ENCODE data around the gene FAM72C.
"Not testable (repeated sequence)": the region's sequence is repeated elsewhere in the genome, so short reads cannot be mapped to it uniquely, and the experiment has no call there.

FAM72C gene
- 0 to 0.25 (median 0) reads per million in 3 experiments for total RNA-seq

DNA sequence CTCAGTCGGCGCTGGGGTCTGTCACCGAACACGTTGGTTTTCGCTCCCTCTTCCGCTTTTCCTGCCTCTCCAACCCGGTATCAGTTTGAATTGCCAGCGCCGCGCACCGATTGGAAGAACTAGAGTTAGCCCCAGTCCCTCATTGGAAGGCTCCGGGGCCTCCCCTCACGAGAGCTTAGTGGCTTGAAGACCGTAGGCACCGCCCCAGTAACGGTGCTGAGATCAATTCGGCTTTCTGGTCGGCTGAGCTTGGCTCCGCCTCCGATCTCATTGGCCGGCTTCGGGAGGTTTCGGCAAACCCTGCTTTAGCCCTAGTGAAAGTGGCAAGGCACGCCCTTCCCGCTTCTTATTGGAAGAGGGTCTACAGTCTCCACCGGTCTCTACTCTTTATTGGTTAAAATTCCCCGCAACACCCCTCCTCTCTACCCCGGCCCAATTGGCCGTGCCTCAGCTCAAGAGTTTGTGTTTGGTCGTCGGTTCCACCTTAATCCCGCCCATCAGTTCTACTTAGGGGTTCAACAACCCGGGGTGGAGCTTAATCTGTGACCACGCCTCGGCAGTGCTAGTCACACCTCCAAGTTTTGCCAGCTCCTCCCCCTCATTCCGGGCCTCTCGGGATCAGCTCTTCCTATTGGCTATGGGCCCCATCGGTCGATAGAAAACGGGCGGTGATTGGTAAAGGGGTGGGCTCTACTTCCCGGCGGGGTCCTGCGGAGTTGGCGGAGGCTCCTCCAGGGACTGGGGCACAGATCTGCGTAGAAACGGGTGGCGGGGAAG lies at the start of gene FAM72C:
Gene FAM72C, minus strand, starts transcription at position 63 of the 777 bp plus-strand sequence. CDS start 845 bp downstream, outside the sequence.
- DNase-seq, result not testable (repeated sequence)

DNA sequence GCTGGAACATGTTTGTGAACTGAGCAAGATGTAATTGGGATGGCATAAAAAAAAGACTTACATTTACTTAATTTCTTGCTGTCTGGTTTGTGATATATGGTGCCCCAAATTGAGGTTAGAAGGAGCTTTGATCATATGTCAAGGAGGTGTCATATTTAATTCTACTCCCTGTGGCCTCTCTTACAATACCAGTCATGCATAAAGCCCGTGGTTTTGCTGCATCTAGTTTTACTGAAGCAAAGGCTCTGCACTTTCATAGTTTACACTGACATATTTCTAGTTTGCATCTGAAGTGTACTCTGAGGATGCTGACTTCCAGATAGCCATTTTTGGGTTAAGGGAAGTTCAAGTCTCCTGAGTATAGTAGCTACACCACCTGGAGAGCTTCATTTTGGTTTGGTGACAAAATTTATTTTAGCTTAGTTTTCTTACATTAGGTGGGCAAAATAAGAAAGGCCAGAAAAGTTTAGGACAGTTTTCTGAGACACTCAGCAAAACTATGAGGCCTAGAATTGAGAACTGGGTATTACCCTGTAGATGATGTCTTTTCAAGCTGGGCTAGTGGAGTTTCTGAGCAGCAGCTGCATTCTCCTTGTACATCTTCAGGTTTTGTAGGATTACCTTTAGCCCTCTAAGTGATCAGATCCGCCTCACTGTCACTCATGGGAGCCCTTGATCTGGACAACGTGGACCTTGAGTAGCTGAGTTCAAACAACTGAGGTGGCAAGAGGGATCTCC lies 48.4 kb upstream of the FAM72C start:
- not testable (repeated sequence) for DNase-seq

DNA sequence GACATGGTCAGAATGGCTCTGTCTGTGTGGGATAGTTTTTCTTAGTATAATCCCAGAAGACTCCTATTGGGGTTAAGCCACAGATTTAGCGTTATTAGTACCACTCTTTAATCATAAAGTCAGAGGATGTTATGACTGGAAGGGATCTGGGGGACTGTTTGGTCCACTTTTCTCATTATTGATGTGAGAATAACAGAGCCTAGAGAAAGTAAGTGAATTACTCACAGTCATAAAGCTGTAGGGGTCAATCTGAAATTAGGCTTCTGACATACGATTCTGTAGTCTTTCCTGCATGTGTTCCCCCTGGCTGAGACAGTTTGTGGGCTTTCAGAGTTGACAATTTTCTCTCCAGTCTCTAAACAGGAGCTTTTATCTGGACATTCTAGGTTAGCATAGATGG lies 47.3 kb upstream of the FAM72C start:
- DNase-seq, result not testable (repeated sequence)

DNA sequence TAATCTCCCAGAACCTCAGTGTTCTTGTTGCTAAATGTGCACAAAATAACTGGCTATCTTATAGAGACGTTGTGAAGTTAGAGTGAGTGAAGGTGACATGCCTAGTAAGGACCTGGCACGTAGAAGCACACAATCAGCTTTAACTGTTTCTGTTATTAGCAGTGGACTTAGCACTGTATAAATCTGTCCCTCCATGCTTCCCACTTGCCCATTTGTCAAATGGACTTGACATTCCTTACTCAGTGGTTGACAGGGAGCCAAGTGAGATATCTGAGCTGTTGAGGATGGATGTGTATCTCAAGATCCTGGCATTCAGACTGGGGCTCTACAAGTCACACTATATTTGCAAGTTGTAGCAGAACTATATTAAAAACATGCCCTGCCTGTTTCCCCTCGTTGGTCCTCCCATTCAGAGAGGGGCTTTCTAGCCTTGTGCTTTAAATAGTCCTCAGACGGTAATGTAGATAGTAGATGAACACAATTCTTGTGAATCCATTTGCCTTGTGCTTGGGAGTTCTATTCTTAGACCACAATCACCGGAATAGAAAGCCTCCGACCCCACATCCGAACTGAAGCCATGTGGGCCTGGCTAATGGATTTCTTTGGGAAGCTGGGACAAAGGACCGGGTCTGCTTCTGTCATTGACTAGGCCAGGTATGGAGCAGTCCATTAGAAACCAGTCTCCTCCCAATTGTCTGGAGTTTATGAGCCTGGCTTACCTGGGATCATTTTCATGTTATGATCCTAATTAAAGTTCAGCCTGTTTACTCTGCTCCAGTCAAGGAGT lies 43.6 kb upstream of the FAM72C start:
- not testable (repeated sequence) for DNase-seq

DNA sequence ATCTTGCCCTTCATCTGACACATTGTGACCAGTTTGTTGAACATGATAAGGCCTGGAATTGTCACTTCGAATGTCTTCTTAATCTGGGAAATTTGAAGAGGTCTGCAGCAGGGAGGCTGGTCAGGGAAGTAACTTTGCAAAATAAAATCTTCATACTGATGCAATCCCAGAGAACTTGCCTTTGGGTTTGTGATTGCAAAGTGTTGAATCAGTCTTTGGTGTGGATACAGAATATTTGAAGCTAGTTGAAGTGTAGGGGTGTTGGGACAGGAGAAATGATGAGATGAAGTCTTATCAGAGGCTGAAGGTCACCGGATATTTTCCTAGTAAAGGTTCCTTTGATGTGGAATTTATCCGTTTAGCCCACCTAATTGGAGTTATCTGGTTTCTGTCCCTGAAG lies 42.7 kb upstream of the FAM72C start:
- DNase-seq, result not testable (repeated sequence)

DNA sequence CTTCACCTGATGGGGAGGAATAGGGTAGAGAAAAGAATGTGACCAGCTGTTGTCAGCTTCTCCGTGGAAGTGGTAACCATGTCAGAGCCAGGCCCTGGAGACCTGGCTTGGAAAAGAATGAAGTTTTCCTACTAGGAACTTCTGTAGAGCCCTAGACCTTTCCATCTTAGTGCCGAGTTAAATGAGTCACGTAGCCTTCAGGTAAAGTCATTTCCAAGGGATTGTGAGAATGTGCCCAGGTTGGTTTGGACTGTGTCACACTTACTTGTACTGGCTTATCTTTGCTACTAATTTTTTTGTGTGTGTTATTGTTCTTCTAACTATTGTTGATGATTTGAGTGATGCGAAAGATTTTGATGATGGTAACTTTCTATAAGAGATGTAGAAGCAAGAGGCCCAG lies 42.3 kb upstream of the FAM72C start:
- not testable (repeated sequence) for DNase-seq

DNA sequence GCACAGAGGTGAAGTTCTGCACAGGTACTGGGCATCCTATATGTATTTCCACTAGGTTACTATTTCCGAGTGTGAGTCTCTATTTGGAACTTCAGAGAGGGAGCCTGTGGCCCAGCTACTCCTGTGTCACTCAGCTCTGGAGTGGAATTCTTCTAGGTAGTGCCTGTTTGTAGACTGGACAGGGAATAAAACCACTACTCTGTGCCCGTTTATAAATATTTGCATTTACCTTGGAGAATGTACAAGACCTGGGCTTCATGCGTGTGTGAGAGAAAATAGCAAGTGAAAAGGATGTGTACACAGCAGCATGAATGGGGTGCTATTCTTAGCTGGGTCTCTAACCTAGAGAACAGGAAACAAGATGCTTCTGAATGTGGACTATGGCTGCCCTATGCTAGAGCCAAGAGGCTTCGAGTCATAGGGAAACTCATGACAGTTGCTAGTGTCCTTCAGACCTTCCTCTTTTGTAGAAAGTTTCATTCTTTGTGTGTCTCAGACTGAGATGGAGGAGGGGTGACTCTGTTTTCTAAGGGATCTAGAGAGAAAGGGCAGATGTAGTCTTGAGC lies 40.5 kb upstream of the FAM72C start:
- DNase-seq, result not testable (repeated sequence)

DNA sequence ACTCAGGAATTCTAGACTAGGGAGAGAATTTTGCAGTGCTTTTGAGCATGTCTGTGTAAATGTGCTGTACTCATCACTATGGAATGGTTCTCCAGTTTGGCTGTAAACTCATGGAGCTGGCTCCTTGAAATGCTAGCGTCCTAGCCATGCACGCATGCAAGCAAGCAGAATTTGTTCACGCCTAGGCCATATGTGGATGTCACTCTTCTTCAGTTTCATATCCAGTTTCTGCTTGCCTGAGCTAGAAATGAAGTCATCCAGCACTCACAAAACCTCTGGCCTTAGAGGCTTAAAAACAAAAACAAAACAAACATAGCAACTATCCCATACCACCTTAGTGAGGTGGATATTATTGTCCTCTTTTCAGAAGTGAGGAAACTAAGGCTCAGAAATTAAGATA lies 37.6 kb upstream of the FAM72C start:
- not testable (repeated sequence) for DNase-seq

DNA sequence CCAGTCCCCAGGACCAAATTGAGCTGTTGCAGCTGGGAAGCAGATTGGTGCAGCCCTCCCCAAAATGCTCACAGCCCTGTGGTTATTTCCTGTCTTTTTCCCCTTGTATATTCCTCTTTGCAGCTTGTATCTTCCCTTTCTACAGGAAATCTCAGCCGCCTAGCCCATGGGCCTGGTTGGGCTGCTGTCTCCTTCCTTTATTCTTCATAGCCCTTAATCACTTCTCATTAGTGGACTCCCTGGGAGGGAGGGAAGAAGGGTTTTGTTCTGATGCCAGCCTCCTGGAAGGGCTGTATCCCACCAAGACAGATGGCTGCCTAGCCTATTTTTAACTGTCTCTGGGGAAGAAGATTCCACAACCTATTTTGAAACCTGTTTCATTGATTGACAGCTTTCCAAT lies 32.5 kb upstream of the FAM72C start:
- DNase-seq, result not testable (repeated sequence)

DNA sequence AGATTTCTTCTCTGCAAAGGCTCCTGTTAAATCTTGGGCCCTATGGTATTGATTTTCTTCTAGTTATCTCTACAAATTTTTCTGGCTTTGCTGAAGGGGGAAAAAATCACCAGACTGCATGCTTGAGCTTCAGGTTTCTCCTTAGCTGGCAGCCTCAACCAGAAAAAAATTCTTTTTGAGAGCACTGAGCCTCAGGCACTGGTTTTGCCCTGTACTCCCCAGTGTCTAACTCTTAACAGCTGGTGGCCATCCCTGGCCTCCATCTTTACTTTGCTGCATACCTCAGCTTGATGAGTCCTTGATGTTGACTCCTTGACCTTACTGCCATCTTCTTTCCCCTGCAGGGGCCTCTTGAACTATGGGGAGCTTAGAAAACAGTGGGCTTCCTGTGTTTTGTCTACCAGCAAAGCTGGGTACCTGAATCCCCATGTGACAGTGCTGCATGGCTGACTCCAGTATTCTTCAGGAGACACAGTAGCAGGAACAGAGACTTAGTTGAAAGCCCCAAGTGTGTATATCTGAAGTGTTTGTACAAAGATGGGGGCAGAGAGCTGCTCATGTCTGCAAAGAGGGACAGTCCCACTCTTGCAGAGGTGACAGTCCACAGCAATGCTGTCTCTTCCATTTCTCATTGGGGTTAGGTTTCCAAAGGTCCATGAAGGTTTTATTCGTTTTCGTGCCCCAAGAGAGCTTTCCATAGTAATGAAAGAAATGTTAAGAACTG lies 31.7 kb upstream of the FAM72C start:
- DNase-seq, result not testable (repeated sequence)

DNA sequence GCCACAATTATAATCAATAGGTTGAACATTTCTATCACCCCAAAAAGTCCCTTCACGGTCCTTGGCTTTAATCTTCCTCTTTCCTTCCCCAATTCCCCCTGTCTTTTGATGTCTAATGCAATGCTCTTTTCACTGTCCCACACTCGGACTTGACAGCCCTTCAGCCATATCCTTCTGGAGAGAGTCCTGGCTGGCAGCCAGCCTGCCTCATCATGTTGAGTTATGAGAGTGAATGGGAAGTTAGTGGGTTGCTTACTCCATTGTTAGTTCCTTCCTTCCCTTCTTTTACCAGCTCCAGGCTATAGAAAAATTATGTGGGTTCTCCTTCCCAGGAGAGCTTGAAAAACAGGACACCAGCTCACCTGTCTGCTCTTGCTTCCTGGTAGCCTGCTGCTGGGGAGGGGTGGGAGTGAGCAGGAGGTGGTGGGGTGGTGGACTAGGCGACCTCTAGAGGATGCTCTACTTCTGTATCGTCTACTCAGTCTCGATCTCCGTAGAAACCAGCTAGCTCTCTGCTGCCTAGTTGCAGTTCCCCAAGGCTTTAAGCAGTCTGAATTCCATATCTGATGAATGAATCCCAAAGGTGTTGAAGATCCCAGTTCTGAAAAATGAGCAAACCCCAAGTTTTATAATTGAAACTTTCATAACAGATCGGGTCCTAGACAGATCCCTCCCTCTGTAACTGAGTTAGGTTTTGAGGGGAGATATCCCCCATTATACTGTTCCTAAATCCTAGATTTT lies 30.5 kb upstream of the FAM72C start:
- DNase-seq, result not testable (repeated sequence)

DNA sequence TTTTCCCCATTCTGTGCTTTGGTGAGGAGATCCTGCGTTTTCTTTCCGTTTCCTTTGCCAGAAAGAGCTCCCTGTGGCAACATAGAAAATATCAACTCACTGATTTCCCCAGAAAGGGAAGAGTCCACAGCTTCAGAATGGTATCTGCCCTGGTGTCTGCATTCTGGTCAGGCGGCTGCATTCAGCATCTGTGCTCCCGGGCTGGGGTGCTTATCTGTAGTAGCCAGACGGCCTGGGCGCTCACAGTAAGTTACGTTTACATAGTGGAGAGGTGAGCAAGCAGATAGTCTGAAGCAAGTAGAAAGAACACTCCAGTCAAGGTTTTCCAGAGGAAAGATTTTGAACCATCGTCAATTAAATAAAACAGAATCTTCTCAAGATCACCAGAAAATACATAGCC lies 29.3 kb upstream of the FAM72C start:
- DNase-seq, result not testable (repeated sequence)

DNA sequence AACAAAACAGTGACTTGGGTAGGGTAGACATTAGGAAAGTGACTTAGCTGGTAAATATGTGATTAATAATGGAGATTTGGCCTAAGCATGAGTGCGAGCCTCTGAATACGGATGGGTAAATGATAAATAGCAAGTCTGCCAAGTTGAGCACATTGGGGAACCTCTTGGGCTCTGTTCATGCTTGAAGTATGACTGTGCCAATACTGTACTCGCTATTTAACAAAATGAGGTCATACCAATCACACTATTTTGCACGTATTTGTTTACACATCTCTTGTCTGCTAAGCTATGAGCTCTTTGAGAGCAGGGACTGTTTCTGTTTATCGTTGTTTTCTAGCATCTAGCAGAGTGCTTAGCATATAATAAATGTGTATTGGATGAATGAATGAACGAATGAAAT lies 24.2 kb upstream of the FAM72C start:
- DNase-seq, result not testable (repeated sequence)

DNA sequence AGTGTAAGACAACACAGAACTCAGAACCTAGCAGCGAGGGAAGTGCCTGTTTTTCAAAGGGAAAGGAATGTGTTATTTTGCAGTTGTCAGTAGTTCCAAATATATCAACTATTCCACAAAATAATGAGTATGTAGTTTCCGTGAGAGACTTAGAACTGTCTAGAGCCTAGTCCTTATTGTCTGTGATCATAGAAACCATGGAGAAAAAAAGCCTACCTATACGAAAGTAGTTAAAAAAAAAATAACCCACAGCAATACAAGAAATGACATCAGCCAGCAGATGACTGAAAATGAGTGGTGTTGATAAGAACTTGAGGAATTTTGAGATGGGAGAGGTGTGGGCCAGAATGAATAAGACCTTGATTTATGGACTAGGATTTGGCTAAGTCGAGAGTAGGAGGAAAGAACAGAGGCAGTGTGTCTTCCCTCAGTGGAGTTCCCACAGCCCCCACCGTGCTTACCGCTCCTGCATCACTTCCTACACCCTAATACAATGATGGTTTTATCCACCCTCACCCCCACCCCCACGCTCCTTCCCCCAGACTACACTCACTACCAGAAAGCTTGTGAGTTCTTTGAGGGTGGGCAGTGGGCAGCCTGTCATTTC lies 21.6 kb upstream of the FAM72C start:
- not testable (repeated sequence) for DNase-seq

DNA sequence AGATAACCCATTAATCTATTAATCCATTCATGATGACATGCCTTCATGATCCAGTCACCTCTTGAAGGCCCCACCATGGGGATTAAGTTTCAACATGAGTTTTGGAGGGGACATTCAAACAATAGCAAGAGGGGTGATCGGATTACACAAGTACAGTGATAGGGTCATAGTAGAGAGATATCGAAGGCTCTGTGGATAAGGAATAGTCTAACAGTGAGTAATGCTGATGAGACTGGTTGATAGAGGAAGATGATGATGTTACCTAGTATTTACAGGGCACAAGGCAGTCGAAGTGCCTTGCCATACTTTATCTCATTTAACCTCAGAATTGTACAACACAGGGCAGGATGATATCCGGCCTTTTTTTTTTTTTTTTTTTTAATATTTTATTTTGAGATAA lies 18.9 kb upstream of the FAM72C start:
- not testable (repeated sequence) for DNase-seq

DNA sequence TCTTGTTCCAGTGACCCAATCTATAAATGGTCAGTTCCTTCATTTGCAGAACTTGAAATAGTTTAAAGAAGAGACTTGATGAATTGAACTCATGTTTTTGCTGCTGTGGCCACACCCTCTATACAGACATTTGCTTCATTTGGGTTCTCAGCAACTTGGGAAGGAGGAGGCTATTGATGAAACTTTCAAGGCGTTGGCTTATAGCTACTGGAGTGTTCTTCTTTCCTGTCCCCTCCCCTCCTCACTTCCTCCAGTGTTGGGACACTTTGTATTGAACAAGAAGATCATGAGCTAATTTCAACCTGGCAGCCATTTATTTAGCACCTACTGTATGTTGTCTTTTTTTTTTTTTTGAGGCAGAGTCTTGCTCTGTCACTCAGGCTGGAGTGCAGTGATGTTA lies 17.9 kb upstream of the FAM72C start:
- not testable (repeated sequence) for DNase-seq

DNA sequence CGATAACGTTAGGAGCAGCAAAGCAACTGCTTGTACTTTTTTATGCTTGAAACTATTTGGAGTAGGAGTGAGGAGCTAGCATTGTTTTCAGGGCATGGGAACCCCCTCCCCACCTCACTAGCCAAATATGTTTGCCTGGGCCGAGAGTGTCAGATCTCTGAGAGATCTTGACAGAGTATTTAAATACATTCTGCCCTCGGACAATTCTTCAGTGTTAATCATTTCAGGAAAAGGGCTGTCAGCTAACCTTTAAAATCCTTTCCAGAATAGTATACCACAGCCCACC lies 17.6 kb upstream of the FAM72C start:
- DNase-seq, result not testable (repeated sequence)

DNA sequence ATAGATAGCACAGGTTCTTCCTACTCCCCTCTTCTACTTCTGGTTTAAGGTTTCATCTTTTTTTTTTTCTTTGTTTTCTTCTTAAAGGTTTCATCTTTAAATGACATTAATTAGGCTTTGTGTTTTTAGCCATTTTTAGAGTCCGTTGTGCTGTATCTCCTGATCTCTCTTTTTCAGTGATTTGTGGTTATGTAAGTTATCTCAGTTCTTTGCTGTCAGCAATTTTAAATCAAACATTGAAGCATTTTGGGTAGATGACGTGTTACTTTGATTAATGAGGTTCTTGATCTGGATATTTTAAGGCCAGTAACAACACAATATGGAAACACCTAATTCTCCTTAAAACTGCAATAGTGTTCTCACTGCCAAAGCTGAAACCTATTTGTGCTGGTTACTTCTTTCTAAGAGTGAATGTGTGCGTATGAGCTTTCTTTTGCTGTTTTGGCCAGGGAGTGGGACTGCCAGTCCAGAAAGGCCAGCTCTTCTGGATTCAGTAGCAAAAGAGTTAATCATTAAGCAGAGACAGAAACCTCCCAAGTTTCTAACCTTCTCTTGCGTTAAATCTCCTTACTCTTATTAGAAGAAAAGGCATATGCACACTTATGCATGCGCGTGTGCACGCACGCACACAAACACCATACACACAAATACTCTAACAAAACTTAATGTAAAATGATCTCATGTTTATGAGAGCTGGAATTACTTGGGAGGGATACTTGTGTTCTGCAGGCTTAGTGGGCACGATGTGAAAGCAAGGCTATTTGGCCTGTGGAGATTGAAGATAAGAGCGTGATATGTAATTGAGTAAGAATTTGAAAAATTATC lies 17.0 kb upstream of the FAM72C start:
- not testable (repeated sequence) for DNase-seq

DNA sequence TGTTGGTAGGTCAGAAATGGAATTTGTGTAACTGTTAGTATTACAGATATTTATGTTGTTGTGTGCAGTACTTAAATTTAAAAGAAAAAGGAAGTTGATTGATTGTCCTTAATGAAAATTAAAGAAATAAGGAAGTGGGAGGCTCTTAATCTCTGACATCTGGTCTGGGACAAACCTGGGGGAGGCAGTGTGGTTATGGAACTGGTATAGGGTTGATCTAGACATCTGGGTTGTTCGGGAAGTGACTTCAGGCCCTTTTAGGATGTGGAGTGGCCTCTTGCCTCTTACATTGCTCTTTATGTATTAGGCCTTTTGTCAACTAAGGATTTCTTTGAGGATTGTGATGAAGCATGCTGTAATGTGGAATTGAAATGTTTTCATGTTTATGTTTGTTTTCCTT lies 16.1 kb upstream of the FAM72C start:
- not testable (repeated sequence) for DNase-seq

Measured in central memory CD4-positive, alpha-beta T cell (primary cell).